Measurements from ENCODE around the gene VDAC1.
"Not testable (repeated sequence)": the region's sequence is repeated elsewhere in the genome, so short reads cannot be mapped to it uniquely, and the experiment has no call there.

DNA sequence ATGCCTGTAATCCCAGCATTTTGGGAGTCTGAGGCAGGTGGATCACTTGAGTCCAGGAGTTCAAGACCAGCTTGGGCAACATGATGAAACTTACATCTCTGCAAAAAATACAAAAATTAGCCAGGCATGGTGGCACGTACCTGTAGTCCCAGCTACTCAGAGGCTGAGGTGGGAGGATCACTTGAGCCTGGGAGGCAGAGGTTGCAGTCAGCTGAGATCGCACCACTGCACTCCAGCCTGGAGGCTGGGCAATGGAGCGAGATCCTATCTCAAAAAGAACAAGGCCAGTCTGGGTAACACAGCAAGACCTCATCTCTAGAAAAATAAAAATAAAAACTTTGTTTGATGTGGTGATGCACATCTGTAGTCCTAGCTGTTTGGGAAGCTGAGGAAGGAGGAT, 67.1 kb downstream of the VDAC1 start:
- TF ChIP-seq, protein P1, sequence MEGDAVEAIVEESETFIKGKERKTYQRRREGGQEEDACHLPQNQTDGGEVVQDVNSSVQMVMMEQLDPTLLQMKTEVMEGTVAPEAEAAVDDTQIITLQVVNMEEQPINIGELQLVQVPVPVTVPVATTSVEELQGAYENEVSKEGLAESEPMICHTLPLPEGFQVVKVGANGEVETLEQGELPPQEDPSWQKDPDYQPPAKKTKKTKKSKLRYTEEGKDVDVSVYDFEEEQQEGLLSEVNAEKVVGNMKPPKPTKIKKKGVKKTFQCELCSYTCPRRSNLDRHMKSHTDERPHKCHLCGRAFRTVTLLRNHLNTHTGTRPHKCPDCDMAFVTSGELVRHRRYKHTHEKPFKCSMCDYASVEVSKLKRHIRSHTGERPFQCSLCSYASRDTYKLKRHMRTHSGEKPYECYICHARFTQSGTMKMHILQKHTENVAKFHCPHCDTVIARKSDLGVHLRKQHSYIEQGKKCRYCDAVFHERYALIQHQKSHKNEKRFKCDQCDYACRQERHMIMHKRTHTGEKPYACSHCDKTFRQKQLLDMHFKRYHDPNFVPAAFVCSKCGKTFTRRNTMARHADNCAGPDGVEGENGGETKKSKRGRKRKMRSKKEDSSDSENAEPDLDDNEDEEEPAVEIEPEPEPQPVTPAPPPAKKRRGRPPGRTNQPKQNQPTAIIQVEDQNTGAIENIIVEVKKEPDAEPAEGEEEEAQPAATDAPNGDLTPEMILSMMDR (conservative IDR thresholded peaks at IDR 0.05; ENCODE audit: low read length): not testable (repeated sequence)
- not testable (repeated sequence) for TF ChIP-seq EZH2phosphoT487 (IDR thresholded peaks at IDR 0.05; ENCODE audit: borderline replicate concordance, low read depth, low read length)

Measured in OCI-LY7 (cell line).